Stomach (tissue), 9 donors: ENCODE measurements around the gene MCM5. TPM values are rescaled to one million over a fixed set of nuclear protein-coding genes. Genes with fewer than 3 reads are reported as not detected.

Source experiments
- DNase-seq, 2 donors: peaks; one replicate each; pipeline versions ENCODE4 v3.0.0 to v3.0.0-alpha.2; 2013 to 2019
- H3K27ac ChIP-seq, 5 donors: fragments of 200-600 bp in 4 of 5; sonication (generic) in 4 of 5; one replicate each; pipeline ENCODE4 v1.5.1; 2013 to 2019; ENCODE audit warnings: mild to moderate bottlenecking in 1 of 5, moderate library complexity in 1 of 5
- H3K27me3 ChIP-seq, 3 donors: fragments of 200-600 bp; sonication (generic); one replicate each; pipeline ENCODE4 v1.5.1; 2017 to 2019; ENCODE audit warnings: mixed run types in 1 of 3
- H3K36me3 ChIP-seq, 4 donors: fragments of 200-600 bp; sonication (generic); 1 replicate in 3 of 4; 2 replicates in 1 of 4; pipeline ENCODE4 v1.5.1; 2016 to 2019
- H3K4me1 ChIP-seq, 4 donors: fragments of 200-600 bp; sonication (generic); one replicate each; pipeline ENCODE4 v1.5.1; 2016 to 2019
- H3K4me3 ChIP-seq, 4 donors: fragments of 200-600 bp; sonication (generic) in 3 of 4; one replicate each; pipeline ENCODE4 v1.5.1; 2016 to 2019; ENCODE audit warnings: mild to moderate bottlenecking in 1 of 4
- H3K9me3 ChIP-seq, 4 donors: fragments of 200-600 bp; sonication (generic); one replicate each; pipeline ENCODE4 v1.5.1; 2016 to 2019
- EP300 ChIP-seq: sonication (generic); formaldehyde crosslinking; IDR thresholded peaks from one replicate; pipeline ENCODE4 v1.6.1; 2017; ENCODE audit warnings: antibody characterized with exemption
- POLR2A ChIP-seq, 4 donors: fragments of 450-650 bp; IDR thresholded peaks; one replicate each; pipeline ENCODE4 v1.6.1; 2016; ENCODE audit warnings: antibody characterized with exemption in 4 of 4, control low read depth in 2 of 4, mild to moderate bottlenecking in 1 of 4, moderate library complexity in 1 of 4
- POLR2AphosphoS5 ChIP-seq, 3 donors: sonication (generic); formaldehyde crosslinking; IDR thresholded peaks; one replicate each; pipeline ENCODE4 v1.6.1; 2016; ENCODE audit warnings: antibody characterized with exemption in 3 of 3
- WGBS, 5 donors: extraction: QIAGEN DNeasy Blood & Tissue Kit in 3 of 5; methylation state at CpG; one replicate each; pipeline versions ENCODE4 v1.1.5 to v1.1.7; 2013 to 2018; 5-methylcytosine and 5-hydroxymethylcytosine counted together
- intact Hi-C: fragments of 100-400 bp; cut with DNase I; formaldehyde crosslinking; loops from one replicate; pipeline ENCODE4 v1.15.1; 2023; ENCODE audit warnings: low total_unique reads
- polyA plus RNA-seq, 3 donors: library from polyadenylated mRNA; stranded (reverse); fragments of 200-250 nt; gene quantifications; one replicate each; pipeline ENCODE4 v1.2.3, GENCODE V29; 2013
- total RNA-seq, 5 donors: library from RNA; depleted of rRNA; stranded (reverse); fragments of >200 nt; gene quantifications; one replicate each; pipeline versions ENCODE4 v1.1.0 to v1.2.3, GENCODE V29; 2014 to 2016
- TF ChIP-seq, protein P1 (sequence below), 7 experiments: fragments of 450-650 bp in 4 of 7; fragments of 200-600 bp in 3 of 7; sonication (generic) in 3 of 7; IDR thresholded peaks; one replicate each; pipeline ENCODE4 v1.5.1; 2016 to 2019; ENCODE audit warnings: antibody characterized with exemption in 7 of 7, control low read depth in 2 of 7, mild to moderate bottlenecking in 1 of 7
- donor health status: healthy with polysubstance abuse.
- donor health status: Bipolar disorder and iron deficiency.
- donor health status: healthy.

Gene MCM5
- total and polyA plus RNA-seq, 8 donors, result 13.0 to 74.5 (median 19.1) TPM

DNA sequence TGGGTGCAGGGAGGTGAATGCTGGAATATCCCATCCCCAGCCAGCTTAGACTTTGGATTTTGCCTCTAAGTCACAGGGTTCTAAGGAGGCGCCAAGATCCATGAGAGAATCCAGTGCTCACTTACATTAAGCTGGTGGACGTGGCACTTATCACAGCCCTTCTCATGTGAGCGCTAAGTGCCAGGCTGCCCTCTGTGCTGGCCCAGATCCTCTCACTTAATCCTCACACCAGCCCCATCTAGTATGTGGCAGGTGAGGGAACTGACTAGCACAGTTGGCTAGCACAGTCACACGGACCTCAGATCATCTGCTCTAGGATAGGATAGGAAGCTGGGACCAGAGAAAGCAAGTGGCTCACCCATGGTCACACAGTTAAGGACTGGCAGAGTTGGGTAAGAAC is 15.4 kb upstream of the MCM5 start:
- Histone ChIP-seq H3K36me3 (peaks cover 0 to 22% (median 14%) of the 10 kb centered on the region in 4 donors), H3K4me3 (peak overlapping the region in 1 of 4 donors; percentile 45), H3K9me3 (no peaks in the 10 kb centered on the region), H3K27ac (no peak overlapping the region), H3K4me1 (peaks cover 4 to 25% (median 21%) of the 10 kb centered on the region in 4 donors), H3K27me3 (no peaks in the 10 kb centered on the region)
- DNase-seq, result no peak
- no peak for TF ChIP-seq POLR2A (IDR thresholded peaks at IDR 0.05)
- TF ChIP-seq, protein P1, sequence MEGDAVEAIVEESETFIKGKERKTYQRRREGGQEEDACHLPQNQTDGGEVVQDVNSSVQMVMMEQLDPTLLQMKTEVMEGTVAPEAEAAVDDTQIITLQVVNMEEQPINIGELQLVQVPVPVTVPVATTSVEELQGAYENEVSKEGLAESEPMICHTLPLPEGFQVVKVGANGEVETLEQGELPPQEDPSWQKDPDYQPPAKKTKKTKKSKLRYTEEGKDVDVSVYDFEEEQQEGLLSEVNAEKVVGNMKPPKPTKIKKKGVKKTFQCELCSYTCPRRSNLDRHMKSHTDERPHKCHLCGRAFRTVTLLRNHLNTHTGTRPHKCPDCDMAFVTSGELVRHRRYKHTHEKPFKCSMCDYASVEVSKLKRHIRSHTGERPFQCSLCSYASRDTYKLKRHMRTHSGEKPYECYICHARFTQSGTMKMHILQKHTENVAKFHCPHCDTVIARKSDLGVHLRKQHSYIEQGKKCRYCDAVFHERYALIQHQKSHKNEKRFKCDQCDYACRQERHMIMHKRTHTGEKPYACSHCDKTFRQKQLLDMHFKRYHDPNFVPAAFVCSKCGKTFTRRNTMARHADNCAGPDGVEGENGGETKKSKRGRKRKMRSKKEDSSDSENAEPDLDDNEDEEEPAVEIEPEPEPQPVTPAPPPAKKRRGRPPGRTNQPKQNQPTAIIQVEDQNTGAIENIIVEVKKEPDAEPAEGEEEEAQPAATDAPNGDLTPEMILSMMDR (IDR thresholded peaks at IDR 0.05), result no peak
- WGBS, 5 donors, result 59 to 78% (median 76%) methylated on average over 4 of the region's 4 CpGs
- intact Hi-C loops, result no loop called here

- intact Hi-C loops, result no loop called here
- WGBS, 5 donors, result 59 to 83% (median 77%) methylated on average over 6 of the region's 6 CpGs
- Histone ChIP-seq H3K4me3 (peak overlapping the region in 1 of 4 donors; percentile 45), H3K27ac (no peak overlapping the region), H3K36me3 (peaks cover 0 to 28% (median 20%) of the 10 kb centered on the region in 4 donors), H3K27me3 (no peaks in the 10 kb centered on the region), H3K9me3 (no peaks in the 10 kb centered on the region), H3K4me1 (peaks cover 4 to 21% (median 19%) of the 10 kb centered on the region in 4 donors)
- DNase-seq, result no peak
- TF ChIP-seq EP300, result no peak
- TF ChIP-seq POLR2AphosphoS5 (IDR thresholded peaks at IDR 0.05), result no peak
- TF ChIP-seq, protein P1 (IDR thresholded peaks at IDR 0.05), result no peak
- TF ChIP-seq POLR2A (IDR thresholded peaks at IDR 0.05), result no peak
These were observed 14.9 kb upstream of the MCM5 start for GRCh38 chr22:35384975-35385588.

GRCh38 chr22:35386670-35387288 is 13.2 kb upstream of the MCM5 start:
- H3K4me1 ChIP-seq, result peaks cover 0 to 4% (median 3%) of the 10 kb centered on the region in 4 donors
- H3K4me3 ChIP-seq, result no peak overlapping the region
- 93 to 96% (median 94%) methylated on average over 11 to 19 of the region's 19 CpGs for WGBS, 5 donors
- TF ChIP-seq, protein P1 (IDR thresholded peaks at IDR 0.05), result no peak
- TF ChIP-seq POLR2A (IDR thresholded peaks at IDR 0.05) (no peak), POLR2AphosphoS5 (IDR thresholded peaks at IDR 0.05) (no peak), EP300 (no peak)
- intact Hi-C loops, result no loop called here
- no peaks in the 10 kb centered on the region for H3K9me3 ChIP-seq
- H3K27ac ChIP-seq, result no peak overlapping the region
- no peaks in the 10 kb centered on the region for H3K27me3 ChIP-seq
- peaks cover 0 to 37% (median 24%) of the 10 kb centered on the region in 4 donors for H3K36me3 ChIP-seq
- no peak for DNase-seq

DNA sequence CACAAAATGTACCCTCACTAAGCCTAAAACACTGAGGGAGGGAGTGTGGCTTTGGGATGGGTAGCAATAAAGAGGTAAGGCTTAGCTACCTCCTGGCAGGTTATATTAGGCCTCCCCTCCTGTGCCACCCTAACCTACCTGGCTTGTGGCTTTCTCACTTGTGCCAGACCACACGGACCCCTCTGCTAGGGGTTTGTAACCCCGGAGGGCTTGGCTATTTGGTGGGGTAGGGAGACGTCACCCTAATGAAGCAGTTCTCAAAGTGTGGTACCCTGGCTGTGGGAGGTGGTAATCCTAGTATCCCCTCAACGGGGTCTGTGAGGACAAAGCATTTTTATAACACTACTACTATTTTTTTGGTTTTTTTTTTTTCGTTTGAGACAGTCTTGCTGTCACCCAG is 9.0 kb upstream of the MCM5 start:
- no peak for DNase-seq
- H3K4me1 ChIP-seq, result no peaks in the 10 kb centered on the region
- H3K27ac ChIP-seq, result no peak overlapping the region
- no peaks in the 10 kb centered on the region for H3K27me3 ChIP-seq
- intact Hi-C loops, result no loop called here
- WGBS, 5 donors, result 79 to 98% (median 84%) methylated on average over 2 to 5 of the region's 5 CpGs
- TF ChIP-seq, protein P1 (IDR thresholded peaks at IDR 0.05), result no peak
- no peak for TF ChIP-seq EP300
- no peak overlapping the region for H3K4me3 ChIP-seq
- no peaks in the 10 kb centered on the region for H3K9me3 ChIP-seq
- H3K36me3 ChIP-seq, result peaks cover 0 to 55% (median 28%) of the 10 kb centered on the region in 4 donors
